ENCODE data around the gene UCHL3. TPM values are rescaled to one million over a fixed set of nuclear protein-coding genes. Genes with fewer than 3 reads are reported as not detected.

UCHL3 gene
- total and polyA plus RNA-seq, 9 of the 15 experiments (the other 6 are each of a cell fraction or from before 2014, with no cell fraction given), result 42.2 to 112 (median 85.4) TPM

DNA sequence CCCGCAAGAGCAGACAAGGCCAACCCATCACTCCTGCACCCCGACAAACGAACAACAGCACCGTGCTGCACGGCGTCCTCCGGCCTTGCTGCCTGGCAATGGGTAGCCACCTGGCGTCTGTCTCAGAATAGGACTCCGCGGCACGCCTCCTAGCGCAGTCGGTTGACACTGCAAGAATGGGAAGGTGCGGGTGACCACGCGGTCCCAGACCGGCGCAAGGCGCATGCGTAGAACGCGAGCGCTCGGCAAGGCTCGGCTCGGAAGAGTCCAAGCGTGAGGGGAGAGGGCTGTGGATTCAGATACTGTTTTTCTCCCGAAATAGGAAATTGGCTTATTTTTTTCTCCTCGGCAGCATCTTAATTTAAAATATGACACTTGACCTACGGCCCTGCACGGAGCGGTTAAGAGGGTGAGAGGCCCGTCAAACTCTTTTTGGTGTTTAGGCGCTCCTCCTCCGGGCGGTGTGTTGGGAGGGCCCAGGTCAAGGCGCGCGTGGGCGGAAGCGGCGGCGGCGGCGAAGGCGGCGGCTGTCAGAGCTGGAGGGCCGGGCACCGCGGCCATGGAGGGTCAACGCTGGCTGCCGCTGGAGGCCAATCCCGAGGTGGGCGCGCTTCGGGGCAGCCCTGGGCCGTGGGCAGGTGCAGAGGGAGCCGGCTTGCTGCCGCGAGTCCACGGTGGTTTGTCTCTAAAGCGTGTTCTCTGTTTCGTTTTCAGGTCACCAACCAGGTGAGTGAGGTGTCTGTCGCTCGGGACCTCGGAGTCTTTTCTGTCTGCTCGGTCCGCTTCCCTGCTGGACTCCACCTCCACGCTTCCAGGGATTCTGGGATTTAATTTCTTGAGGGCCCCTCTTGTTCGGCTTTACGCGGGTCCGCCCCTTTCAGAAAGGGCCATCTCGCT lies at the start of gene UCHL3 (continued):
- no peak for TF ChIP-seq ZNF592 (IDR thresholded peaks at IDR 0.05)
- no peak for TF ChIP-seq PRMT5 (CRISPR knock-in tag; IDR thresholded peaks at IDR 0.05)
- no peak for TF ChIP-seq ZNF3 (CRISPR knock-in tag; IDR thresholded peaks at IDR 0.05)
- TF ChIP-seq ZNF436 (CRISPR knock-in tag; IDR thresholded peaks at IDR 0.05), result no peak
- TF ChIP-seq WHSC1 (IDR thresholded peaks at IDR 0.05; ENCODE audit: low read length), result no peak
- peak; percentile 65; the same call in 1 of the 2 replicates for TF ChIP-seq LCOR (CRISPR knock-in tag; IDR thresholded peaks at IDR 0.05)
- peak; percentile 72 for TF ChIP-seq BHLHE40 (IDR thresholded peaks at IDR 0.05; ENCODE audit: low read length)
- no peak for TF ChIP-seq NFE2 (IDR thresholded peaks at IDR 0.05; ENCODE audit: low read depth)
- no peak for TF ChIP-seq CHAMP1 (IDR thresholded peaks at IDR 0.05)
- TF ChIP-seq GABPB2 (CRISPR knock-in tag; conservative IDR thresholded peaks at IDR 0.05), result no peak
- no peak for TF ChIP-seq NCOA4 (IDR thresholded peaks at IDR 0.05; ENCODE audit: partially characterized antibody)
- no peak for TF ChIP-seq MCM7 (IDR thresholded peaks at IDR 0.05)
- TF ChIP-seq ZNF140 (CRISPR knock-in tag; IDR thresholded peaks at IDR 0.05), result no peak
- TF ChIP-seq FOS (IDR thresholded peaks at IDR 0.05; ENCODE audit: extremely low read depth, insufficient read length), result no peak
- TF ChIP-seq KLF10 (CRISPR knock-in tag; IDR thresholded peaks at IDR 0.05), result no peak
- no peak for TF ChIP-seq ZNF232 (CRISPR knock-in tag; IDR thresholded peaks at IDR 0.05)
- no peak for TF ChIP-seq ZNF217 (CRISPR knock-in tag; IDR thresholded peaks at IDR 0.05)
- TF ChIP-seq ELF2 (CRISPR knock-in tag; IDR thresholded peaks at IDR 0.05), result peak; percentile 84
- TF ChIP-seq RNF2 (IDR thresholded peaks at IDR 0.05), result no peak; the same call in 1 of the 2 replicates
- no peak for TF ChIP-seq VEZF1 (CRISPR knock-in tag; IDR thresholded peaks at IDR 0.05)
- no peak for TF ChIP-seq GTF2F1 (IDR thresholded peaks at IDR 0.05; ENCODE audit: low read depth, low read length)
- TF ChIP-seq NFXL1 (CRISPR knock-in tag; IDR thresholded peaks at IDR 0.05), result no peak

All from K562 (cell line).